Heart left ventricle (tissue), 13 donors: ENCODE data around the gene ATG4A.

Source experiments
- POLR2A ChIP-seq, 2 donors: fragments of 450-650 bp; IDR thresholded peaks; one replicate each; pipeline ENCODE4 v1.6.1; 2017; ENCODE audit warnings: antibody characterized with exemption in 2 of 2, mild to moderate bottlenecking in 2 of 2, moderate library complexity in 2 of 2
- TF ChIP-seq, protein P1 (sequence below), 12 donors: fragments of 200-600 bp; sonication (generic) in 4 of 12; IDR thresholded peaks; one replicate each; pipeline versions ENCODE4 v1.5.0 to v1.8.0; 2018 to 2022; ENCODE audit warnings: antibody characterized with exemption in 12 of 12, mild to moderate bottlenecking in 5 of 12
- donor health status: ischemic (EF 13 %, LVEDD 7.1; RV severe dilation, severe dysfunction).
- donor health status: DM: no; HTN: yes; CAD: no.
- donor health status: DM: no; HTN: no; CAD: no.
- donor health status: ischemic (EF 25% LVEDD 6.9; RV normal size, moderate dysfunction).
- donor health status: ischemic (EF 25% LVEDD 5.7; RV mildly dilated, moderate dysfunction).
- donor health status: ischemic (EF 35%, LVEDD 5.7; RV mildly dilated, moderate dysfunction).
- donor health status: nonischemic (EF 11% LVEDD 7.7; RV severe dilation, severe dysfunction).
- donor health status: DM: yes; HTN: yes; CAD: no.
- donor health status: PGD.
- donor health status: ischemic (EF 29% LVEDD 5.4; RV normal size, mild dysfunction).
- donor health status: nonischemic (EF 23%, LVEDD 6.1; RV moderate dilation, normal function).

DNA sequence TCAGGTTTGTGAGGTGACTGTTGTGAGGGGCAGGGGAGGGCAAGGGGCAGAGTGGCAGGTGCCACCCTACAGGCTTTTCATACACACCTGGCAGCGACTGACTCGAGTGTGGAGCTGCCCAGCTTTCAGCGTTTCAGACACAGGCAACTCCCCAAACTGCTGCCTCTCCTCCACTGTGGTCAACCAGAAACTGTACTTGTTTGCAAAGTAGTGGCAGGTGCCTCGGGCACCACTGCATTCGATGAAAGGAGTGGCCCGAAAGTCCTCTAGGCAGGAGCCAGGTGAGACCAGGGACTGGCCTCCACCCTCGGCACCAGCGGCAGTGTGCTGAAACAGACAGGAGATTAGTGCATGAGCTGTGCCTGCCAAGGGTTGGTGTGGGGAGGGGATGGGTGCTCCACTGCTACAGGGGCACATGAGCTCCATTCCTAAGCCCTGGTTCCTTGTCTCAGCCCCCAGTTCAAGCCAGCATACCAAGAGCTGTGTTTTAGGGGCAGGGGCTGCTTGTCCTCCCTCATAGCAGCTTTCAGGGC, 65.4 kb downstream of the ATG4A start:
- TF ChIP-seq, protein P1, sequence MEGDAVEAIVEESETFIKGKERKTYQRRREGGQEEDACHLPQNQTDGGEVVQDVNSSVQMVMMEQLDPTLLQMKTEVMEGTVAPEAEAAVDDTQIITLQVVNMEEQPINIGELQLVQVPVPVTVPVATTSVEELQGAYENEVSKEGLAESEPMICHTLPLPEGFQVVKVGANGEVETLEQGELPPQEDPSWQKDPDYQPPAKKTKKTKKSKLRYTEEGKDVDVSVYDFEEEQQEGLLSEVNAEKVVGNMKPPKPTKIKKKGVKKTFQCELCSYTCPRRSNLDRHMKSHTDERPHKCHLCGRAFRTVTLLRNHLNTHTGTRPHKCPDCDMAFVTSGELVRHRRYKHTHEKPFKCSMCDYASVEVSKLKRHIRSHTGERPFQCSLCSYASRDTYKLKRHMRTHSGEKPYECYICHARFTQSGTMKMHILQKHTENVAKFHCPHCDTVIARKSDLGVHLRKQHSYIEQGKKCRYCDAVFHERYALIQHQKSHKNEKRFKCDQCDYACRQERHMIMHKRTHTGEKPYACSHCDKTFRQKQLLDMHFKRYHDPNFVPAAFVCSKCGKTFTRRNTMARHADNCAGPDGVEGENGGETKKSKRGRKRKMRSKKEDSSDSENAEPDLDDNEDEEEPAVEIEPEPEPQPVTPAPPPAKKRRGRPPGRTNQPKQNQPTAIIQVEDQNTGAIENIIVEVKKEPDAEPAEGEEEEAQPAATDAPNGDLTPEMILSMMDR (IDR thresholded peaks at IDR 0.05), result no peak
- no peak for TF ChIP-seq POLR2A (IDR thresholded peaks at IDR 0.05)
